K562 (cell line): Measurements from ENCODE around the gene ATP13A1. TPM values are rescaled to one million over a fixed set of nuclear protein-coding genes. Genes with fewer than 3 reads are reported as not detected.

ENCODE experiments used
- ATAC-seq: fragments of 200-7000 bp; cut with Tn5 transposase; 3 replicates; pipeline ENCODE4 v1.9.1; 2020; ENCODE audit warnings: moderate library complexity
- BruUV-seq: library from RNA; stranded (reverse); fragments of 400-500 nt; replicated peaks from 2 replicates; lab custom pipeline; 2021; lab: Mats Ljungman, UMichigan
- CTCF ChIA-PET: fragments of 300-600 bp; formaldehyde crosslinking; extraction: SDS; loops from one replicate; lab custom pipeline; 2021; ENCODE audit warnings: low intra/inter-chr PET ratio; lab: Yijun Ruan, JAX
- POLR2A ChIA-PET: fragments of 300-600, 350-650 bp; sonication (Branson Sonifier 250); formaldehyde crosslinking; extraction: SDS; loops from one replicate; lab custom pipeline; 2021; ENCODE audit warnings: antibody characterized with exemption, inconsistent platforms; lab: Yijun Ruan, JAX
- DNase-seq, 4 experiments: peaks; one replicate each; pipeline versions ENCODE4 v3.0.0 to v3.0.0-alpha.2; 2011 to 2018; ENCODE audit warnings: low spot score in 3 of 4, mixed read lengths in 3 of 4; ENCODE audit errors: extremely low read depth in 1 of 4
- FAIRE-seq: peaks from 2 replicates; lab custom pipeline; 2011; peaks lifted over from hg19 to GRCh38; lab: Jason Lieb, UNC
- H2AFZ ChIP-seq: 2 replicates; pipeline ENCODE4 v1.6.0; 2011; ENCODE audit warnings: low read depth, low read length, control low read depth, inconsistent platforms
- H3K27ac ChIP-seq: fragments of 200-600 bp; 3 replicates; pipeline ENCODE4 v1.8.0; 2011; ENCODE audit warnings: low read depth, mild to moderate bottlenecking, control low read depth, inconsistent platforms, low read length, moderate library complexity, mixed read lengths; ENCODE audit errors: extremely low read depth
- H3K27me3 ChIP-seq, 2 experiments: fragments of 300-600 bp in 1 of 2; 2 replicates in 1 of 2; 3 replicates in 1 of 2; pipeline versions ENCODE4 v1.6.0 to v1.8.0; 2011; ENCODE audit warnings: inconsistent platforms in 2 of 2, low read length in 2 of 2, mild to moderate bottlenecking in 1 of 2, mixed read lengths in 1 of 2, moderate library complexity in 1 of 2; ENCODE audit not compliant: control insufficient read depth in 2 of 2, insufficient read depth in 2 of 2
- H3K36me3 ChIP-seq: fragments of 300-600 bp; 3 replicates; pipeline ENCODE4 v1.8.0; 2011; ENCODE audit warnings: mild to moderate bottlenecking, low read length, inconsistent platforms; ENCODE audit not compliant: control insufficient read depth, insufficient read depth
- H3K4me1 ChIP-seq, 2 experiments: fragments of 200-600 bp in 1 of 2; replicated peaks in 1 of 2; 2 replicates in 1 of 2; 3 replicates in 1 of 2; pipeline versions ENCODE4 v1.5.1 to v1.8.0; 2011; ENCODE audit warnings: inconsistent platforms in 2 of 2, low read length in 2 of 2, mild to moderate bottlenecking in 1 of 2, mixed read lengths in 1 of 2, moderate library complexity in 1 of 2; ENCODE audit not compliant: control insufficient read depth in 2 of 2, insufficient read depth in 2 of 2
- H3K4me2 ChIP-seq: 2 replicates; pipeline ENCODE4 v1.6.1; 2011; ENCODE audit warnings: low read length, control low read depth, inconsistent platforms, mixed read lengths; ENCODE audit not compliant: insufficient read depth
- H3K4me3 ChIP-seq: fragments of 200-600 bp; sonication (generic), shearing (Covaris generic); 2 replicates; pipeline ENCODE4 v1.5.1; 2016; ENCODE audit warnings: control low read depth, inconsistent platforms
- H3K79me2 ChIP-seq: fragments of 200-600 bp; 3 replicates; pipeline ENCODE4 v1.8.0; 2011; ENCODE audit warnings: low read length, inconsistent platforms; ENCODE audit not compliant: control insufficient read depth, insufficient read depth
- H3K9ac ChIP-seq, 2 experiments: 2 replicates each; pipeline versions ENCODE4 v1.6.0 to v1.6.1; 2011; ENCODE audit warnings: low read depth in 2 of 2, low read length in 2 of 2, control low read depth in 1 of 2, inconsistent platforms in 1 of 2, mild to moderate bottlenecking in 1 of 2, mixed read lengths in 1 of 2; ENCODE audit not compliant: insufficient read depth in 1 of 2
- H3K9me1 ChIP-seq: one replicate; pipeline ENCODE4 v1.6.0; 2011; ENCODE audit warnings: inconsistent platforms, mild to moderate bottlenecking, low read length, moderate library complexity; ENCODE audit not compliant: control insufficient read depth, insufficient read depth
- H3K9me3 ChIP-seq: replicated peaks from 2 replicates; pipeline ENCODE4 v1.5.1; 2011; ENCODE audit warnings: low read depth, low read length, inconsistent platforms; ENCODE audit not compliant: control insufficient read depth, insufficient read depth
- H4K20me1 ChIP-seq: replicated peaks from 2 replicates; pipeline ENCODE4 v1.6.1; 2011; ENCODE audit warnings: low read length, inconsistent platforms, mixed read lengths; ENCODE audit not compliant: control insufficient read depth, insufficient read depth
- BDP1 ChIP-seq: IDR thresholded peaks from 3 replicates; pipeline ENCODE4 v1.6.1; 2011; ENCODE audit not compliant: insufficient read length, insufficient read depth
- EWSR1 ChIP-seq: fragments of 450-650 bp; IDR thresholded peaks from 2 replicates; pipeline ENCODE4 v1.6.1; 2018; ENCODE audit warnings: borderline replicate concordance, mild to moderate bottlenecking, low read depth, moderate library complexity; ENCODE audit not compliant: partially characterized antibody
- HDAC3 ChIP-seq: fragments of 450-650 bp; IDR thresholded peaks from 2 replicates; pipeline ENCODE4 v1.6.1; 2018; ENCODE audit warnings: borderline replicate concordance, mild to moderate bottlenecking, moderate library complexity; ENCODE audit not compliant: partially characterized antibody
- KLF6 ChIP-seq: fragments of 250-450 bp; sonication (Bioruptor Pico); IDR thresholded peaks from 2 replicates; pipeline ENCODE4 v1.4.0; 2020; ENCODE audit warnings: mild to moderate bottlenecking, moderate library complexity, borderline replicate concordance
- MBD1 ChIP-seq: fragments of 250-450 bp; sonication (Bioruptor Pico); IDR thresholded peaks from 2 replicates; pipeline ENCODE4 v1.8.0; 2022; ENCODE audit warnings: inconsistent platforms
- NCOA1 ChIP-seq: fragments of 450-650 bp; IDR thresholded peaks from 2 replicates; pipeline ENCODE4 v1.6.1; 2016; ENCODE audit warnings: low read depth
- PCBP2 ChIP-seq: fragments of 200-400 bp; formaldehyde crosslinking; IDR thresholded peaks from 2 replicates; pipeline ENCODE4 v1.6.1; 2018; ENCODE audit warnings: low read length, low read depth, mild to moderate bottlenecking, moderate library complexity; ENCODE audit not compliant: poor library complexity, severe bottlenecking
- RBM15 ChIP-seq: fragments of 200-400 bp; formaldehyde crosslinking; IDR thresholded peaks from 2 replicates; pipeline ENCODE4 v1.6.1; 2018; ENCODE audit warnings: mild to moderate bottlenecking, low read length, moderate library complexity; ENCODE audit not compliant: insufficient read depth
- RFX1 ChIP-seq: fragments of 450-650 bp; IDR thresholded peaks from 2 replicates; pipeline ENCODE4 v1.6.1; 2016; ENCODE audit warnings: mild to moderate bottlenecking, moderate library complexity
- SFPQ ChIP-seq: fragments of 200-400 bp; formaldehyde crosslinking; IDR thresholded peaks from 2 replicates; pipeline ENCODE4 v1.6.1; 2017; ENCODE audit warnings: mild to moderate bottlenecking, low read depth, low read length, moderate library complexity
- SMARCB1 ChIP-seq: IDR thresholded peaks from 2 replicates; pipeline ENCODE4 v1.6.1; 2011; ENCODE audit warnings: improper control_type of control experiment, low read depth; ENCODE audit not compliant: insufficient read length
- SP1 ChIP-seq: sonication (generic); formaldehyde crosslinking; IDR thresholded peaks from 2 replicates; pipeline ENCODE4 v1.8.1; 2022; ENCODE audit warnings: mild to moderate bottlenecking, missing genetic modification reagents
- STAG1 ChIP-seq: sonication (generic); formaldehyde crosslinking; IDR thresholded peaks from 2 replicates; pipeline ENCODE4 v1.5.0; 2020; ENCODE audit warnings: missing genetic modification reagents, borderline replicate concordance
- ZBTB26 ChIP-seq: fragments of 450-650 bp; formaldehyde crosslinking; IDR thresholded peaks from 2 replicates; pipeline ENCODE4 v1.4.0; 2022; ENCODE audit warnings: missing genetic modification characterization
- ZFP30 ChIP-seq: fragments of 250-450 bp; sonication (Bioruptor Pico); IDR thresholded peaks from 2 replicates; pipeline ENCODE4 v1.8.0; 2022; ENCODE audit warnings: moderate library complexity, mild to moderate bottlenecking, inconsistent platforms, borderline replicate concordance
- ZNF121 ChIP-seq: sonication (generic); formaldehyde crosslinking; conservative IDR thresholded peaks from 2 replicates; pipeline ENCODE4 v1.8.0; 2022; ENCODE audit warnings: missing genetic modification reagents
- ZNF695 ChIP-seq: fragments of 450-650 bp; formaldehyde crosslinking; IDR thresholded peaks from 2 replicates; pipeline ENCODE4 v1.4.0; 2020; ENCODE audit warnings: mild to moderate bottlenecking, moderate library complexity
- ZNF778 ChIP-seq: fragments of 450-650 bp; formaldehyde crosslinking; IDR thresholded peaks from 2 replicates; pipeline ENCODE4 v1.4.0; 2020; ENCODE audit warnings: mild to moderate bottlenecking, moderate library complexity
- WGBS: fragments of 100-300 bp; shearing (Covaris generic); methylation state at CpG from one replicate; pipeline ENCODE4 v1.1.6; 2016; ENCODE audit warnings: low coverage, mixed read lengths; ENCODE audit not compliant: insufficient coverage; ENCODE audit errors: missing lambda C conversion rate; 5-methylcytosine and 5-hydroxymethylcytosine counted together
- in situ Hi-C: fragments of 300-500 bp; cut with MboI; formaldehyde crosslinking; loops from 4 replicates; pipeline ENCODE4 v1.15.0; 2018; ENCODE audit warnings: inconsistent platforms, mixed read lengths
- intact Hi-C: fragments of 100-400 bp; cut with micrococcal nuclease; formaldehyde crosslinking; loops from 2 replicates; pipeline ENCODE4 v1.14.2; 2022
- polyA plus RNA-seq, 8 experiments: library from polyadenylated mRNA; depleted of rRNA in 4 of 8; stranded (reverse) in 5 of 8; unstranded in 3 of 8; fragments of >200 nt; fragmentation: Nextera tagmentation in 2 of 8; fragmentation: Illumina TruSeq in 1 of 8; extraction: Ambion mirVana in 2 of 8; extraction: Trizol in 1 of 8; gene quantifications; 2 replicates each; pipeline versions ENCODE4 v1.2.1 to v1.2.3, GENCODE V29; 2011 to 2014; ENCODE audit warnings: inconsistent platforms in 1 of 8, missing spikeins in 1 of 8
- total RNA-seq, 7 experiments: library from RNA; depleted of rRNA in 6 of 7; stranded (reverse); fragments of >200 nt in 6 of 7; fragmentation: Illumina TruSeq in 2 of 7; extraction: Trizol in 2 of 7; gene quantifications; 2 replicates each; pipeline versions ENCODE4 v1.2.1 to v1.2.3, GENCODE V29; 2011 to 2021; ENCODE audit warnings: low replicate concordance in 1 of 7

ATP13A1 gene
- total and polyA plus RNA-seq, 9 of the 15 experiments (the other 6 are each of a cell fraction or from before 2014, with no cell fraction given), result 0.90 to 83.8 (median 23.1) TPM

GRCh38 chr19:19619181-19619848 is 44.2 kb downstream of the ATP13A1 start:
- no TSS peak for BruUV-seq
- H3K9me3 ChIP-seq, result no peaks in the 10 kb centered on the region
- FAIRE-seq (no peak), ATAC-seq (no peak), DNase-seq (no peak)
- peaks cover 7 to 28% of the 10 kb centered on the region in 2 experiments for H3K4me1 ChIP-seq
- no peaks in the 10 kb centered on the region; a peak in 1 of 5 replicates for H3K27me3 ChIP-seq
- ChIA-PET CTCF (no interaction called here), POLR2A (interaction anchor here (0.9 kb wide), 1 partner anchor 68 kb away, joined by 7 read pairs; no protein-coding TSS in a partner anchor)
- intact Hi-C loops, result no loop called here
- H3K36me3 ChIP-seq, result no peaks in the 10 kb centered on the region
- H3K79me2 ChIP-seq, result no peaks in the 10 kb centered on the region
- H3K4me2 ChIP-seq, result no peak overlapping the region; the same call in 1 of the 2 replicates
- no peak overlapping the region for H3K27ac ChIP-seq
- H3K9ac ChIP-seq, result 0 out of 4 replicates have a peak overlapping the region, but pooled peaks of 1 of the 2 experiments have one; percentile 58
- H2AFZ ChIP-seq, result peak overlapping the region; percentile 42; the same call in 1 of the 2 replicates
- in situ Hi-C loops, result no loop called here
- H4K20me1 ChIP-seq, result no peaks in the 10 kb centered on the region
- WGBS, result 34% methylated on average over 21 of the region's 21 CpGs
- no peaks in the 10 kb centered on the region for H3K9me1 ChIP-seq
- H3K4me3 ChIP-seq, result no peak overlapping the region; the same call in 1 of the 2 replicates
- TF ChIP-seq PCBP2, result no peak
- TF ChIP-seq NCOA1, result no peak
- TF ChIP-seq RFX1, result no peak
- no peak for TF ChIP-seq KLF6 (CRISPR knock-in tag)
- no peak for TF ChIP-seq SMARCB1
- TF ChIP-seq HDAC3, result no peak
- TF ChIP-seq ZFP30 (CRISPR knock-in tag), result no peak
- TF ChIP-seq SFPQ, result no peak
- no peak for TF ChIP-seq ZNF121 (CRISPR knock-in tag)
- TF ChIP-seq ZNF778, result no peak
- TF ChIP-seq ZNF695, result no peak
- TF ChIP-seq MBD1 (CRISPR knock-in tag), result no peak
- no peak for TF ChIP-seq EWSR1
- no peak for TF ChIP-seq STAG1 (CRISPR knock-in tag)
- TF ChIP-seq RBM15, result no peak
- no peak for TF ChIP-seq ZBTB26 (CRISPR knock-in tag)
- no peak for TF ChIP-seq SP1 (CRISPR knock-in tag)
- no peak for TF ChIP-seq BDP1
